IPS-18a (cell line): ENCODE results near the gene PRRX2.

Experiments used
- H3K27ac ChIP-seq: one replicate; pipeline ENCODE4 v1.5.1; 2013; ENCODE audit warnings: low read length
- H3K27me3 ChIP-seq: one replicate; pipeline ENCODE4 v1.6.1; 2013; ENCODE audit warnings: mild to moderate bottlenecking, low read length; ENCODE audit not compliant: control insufficient read depth, insufficient read depth
- H3K36me3 ChIP-seq: one replicate; pipeline ENCODE4 v1.6.1; 2013; ENCODE audit warnings: low read depth, low read length; ENCODE audit not compliant: control insufficient read depth
- H3K4me1 ChIP-seq: one replicate; pipeline ENCODE4 v1.6.1; 2013; ENCODE audit warnings: low read depth, low read length; ENCODE audit not compliant: control insufficient read depth
- H3K4me3 ChIP-seq: one replicate; pipeline ENCODE4 v1.5.1; 2013; ENCODE audit warnings: low read length
- H3K9ac ChIP-seq: one replicate; pipeline ENCODE4 v1.6.1; 2013; ENCODE audit warnings: mild to moderate bottlenecking, low read length, moderate library complexity
- H3K9me3 ChIP-seq: one replicate; pipeline ENCODE4 v1.6.1; 2013; ENCODE audit warnings: low read depth, low read length; ENCODE audit not compliant: control insufficient read depth

PRRX2 gene

DNA sequence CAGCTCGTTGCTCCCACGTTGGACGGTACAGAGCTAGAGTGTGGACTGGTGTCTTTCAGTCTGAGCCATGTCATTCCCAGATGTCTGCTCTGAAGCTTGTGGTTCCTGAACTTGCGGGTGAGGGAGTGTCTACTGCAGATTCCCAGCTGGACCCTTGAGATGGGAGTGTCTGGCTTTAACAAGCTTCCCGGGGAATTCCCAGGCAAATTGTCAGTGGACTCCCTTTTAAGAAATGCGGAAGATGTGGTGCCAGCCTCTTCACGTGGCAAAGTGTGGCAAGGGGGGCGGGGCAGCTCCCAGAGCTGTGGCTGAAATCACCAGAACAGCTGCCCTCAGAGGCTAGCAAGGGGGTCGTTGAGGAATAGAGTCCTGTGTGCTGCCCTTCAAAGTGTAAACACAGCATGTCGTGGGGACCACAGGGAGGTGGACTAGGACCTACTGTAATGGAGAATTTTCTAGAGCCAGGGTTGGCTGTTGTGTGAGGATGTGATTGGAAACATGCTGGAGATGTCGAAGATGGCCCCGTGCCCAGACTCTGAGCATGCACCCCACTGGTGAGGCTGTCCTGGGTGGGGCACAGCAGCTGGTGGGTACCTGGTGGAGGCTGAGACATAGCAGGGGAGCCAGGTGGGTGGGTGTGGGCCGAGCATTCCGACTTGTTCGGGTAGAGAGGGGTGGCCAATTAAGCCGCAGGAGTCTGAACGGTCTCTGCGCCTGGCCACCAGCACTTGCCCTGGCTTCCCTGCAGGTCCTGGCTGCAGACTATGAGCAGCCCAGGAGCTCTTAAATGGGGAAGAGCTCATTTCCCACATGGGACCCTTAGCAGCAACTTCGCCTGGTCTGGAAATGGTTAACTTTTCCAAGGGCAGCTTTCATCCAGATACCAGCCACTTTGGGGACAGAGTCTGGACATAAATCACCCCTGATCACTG, 37.4 kb downstream of the PRRX2 start:
- H3K9me3 ChIP-seq, result no peaks in the 10 kb centered on the region
- H3K27me3 ChIP-seq, result peaks cover under 1% of the 10 kb centered on the region
- H3K27ac ChIP-seq, result no peak overlapping the region
- H3K4me1 ChIP-seq, result no peaks in the 10 kb centered on the region
- no peaks in the 10 kb centered on the region for H3K36me3 ChIP-seq
- no peak overlapping the region for H3K9ac ChIP-seq
- H3K4me3 ChIP-seq, result no peak overlapping the region

DNA sequence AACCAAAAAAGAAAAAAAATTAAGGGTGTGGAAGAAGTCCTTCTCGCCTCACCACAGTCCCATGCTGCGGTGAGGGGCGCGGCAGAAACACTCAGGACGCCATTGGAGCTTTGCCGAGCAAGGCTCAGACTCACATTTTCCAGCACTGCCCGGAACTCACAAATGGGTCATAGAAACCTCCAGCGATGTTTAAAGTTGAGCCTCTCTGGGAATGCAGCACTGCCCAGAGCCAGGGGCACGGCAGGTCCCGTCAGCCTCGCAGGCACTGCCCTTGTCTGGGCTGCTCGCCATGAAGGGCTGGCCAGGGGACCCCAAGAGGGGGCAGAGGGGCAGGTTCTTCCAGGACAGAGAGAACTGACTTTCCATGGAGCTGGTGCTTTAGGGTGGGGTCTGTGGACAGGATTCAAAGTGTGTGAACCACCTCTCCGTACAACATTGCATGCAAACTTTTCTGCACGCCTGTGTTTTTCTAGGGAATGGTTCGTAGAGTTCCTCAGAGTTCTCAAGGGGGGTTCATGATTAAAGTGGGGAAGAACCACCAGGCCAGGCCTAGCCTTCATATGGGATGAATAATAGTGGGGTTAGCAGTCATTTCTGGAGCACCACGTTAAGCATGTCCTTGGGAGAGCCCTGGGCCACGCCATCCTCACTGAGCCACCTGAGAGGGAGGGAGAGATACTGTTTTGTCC, 38.4 kb downstream of the PRRX2 start:
- Histone ChIP-seq H3K9me3 (no peaks in the 10 kb centered on the region), H3K27ac (no peak overlapping the region), H3K9ac (no peak overlapping the region), H3K27me3 (no peaks in the 10 kb centered on the region), H3K4me3 (no peak overlapping the region), H3K4me1 (no peaks in the 10 kb centered on the region), H3K36me3 (no peaks in the 10 kb centered on the region)

DNA sequence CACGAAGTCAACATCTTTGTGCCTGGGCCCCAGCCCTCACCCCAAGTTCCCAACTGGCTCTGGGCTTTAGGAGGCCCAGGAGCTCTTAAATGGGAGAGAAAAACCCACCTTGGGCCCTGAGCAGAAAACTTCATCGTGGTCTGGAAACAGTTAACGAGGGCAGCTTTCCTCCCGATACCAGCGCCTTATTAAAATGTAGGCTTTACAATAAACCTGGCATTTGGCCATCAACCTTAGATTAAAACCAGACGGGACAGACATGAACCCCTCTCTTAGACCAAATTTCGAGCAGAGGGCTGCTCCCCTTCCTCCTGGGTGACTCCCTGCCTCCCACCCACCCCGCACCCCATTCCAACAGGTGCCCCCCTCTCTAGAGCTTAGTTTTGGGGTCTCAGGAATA, 39.4 kb downstream of the PRRX2 start:
- Histone ChIP-seq H3K9ac (no peak overlapping the region), H3K4me3 (no peak overlapping the region), H3K36me3 (no peaks in the 10 kb centered on the region), H3K9me3 (no peaks in the 10 kb centered on the region), H3K27ac (no peak overlapping the region), H3K27me3 (no peaks in the 10 kb centered on the region), H3K4me1 (no peaks in the 10 kb centered on the region)

DNA sequence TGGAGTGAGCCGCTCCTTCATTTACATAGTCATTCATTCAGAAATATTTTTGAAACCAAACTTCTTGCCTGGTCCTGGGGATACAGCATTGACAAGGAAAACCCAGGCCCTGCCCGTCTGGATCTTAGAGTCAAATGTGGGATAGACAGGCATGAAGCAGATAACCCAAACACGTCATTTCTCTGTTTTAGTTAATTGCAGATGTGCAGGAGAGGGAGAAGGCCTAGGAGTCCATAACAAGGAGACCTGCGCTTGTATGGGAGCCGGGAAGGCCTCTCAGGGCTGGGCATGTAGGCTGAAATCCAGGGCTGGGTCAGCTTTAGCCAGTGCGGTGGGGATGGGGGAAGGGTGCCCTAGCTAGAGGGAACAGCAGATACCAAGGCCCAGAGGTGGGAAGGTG, 43.3 kb downstream of the PRRX2 start:
- H3K27ac ChIP-seq, result no peak overlapping the region

DNA sequence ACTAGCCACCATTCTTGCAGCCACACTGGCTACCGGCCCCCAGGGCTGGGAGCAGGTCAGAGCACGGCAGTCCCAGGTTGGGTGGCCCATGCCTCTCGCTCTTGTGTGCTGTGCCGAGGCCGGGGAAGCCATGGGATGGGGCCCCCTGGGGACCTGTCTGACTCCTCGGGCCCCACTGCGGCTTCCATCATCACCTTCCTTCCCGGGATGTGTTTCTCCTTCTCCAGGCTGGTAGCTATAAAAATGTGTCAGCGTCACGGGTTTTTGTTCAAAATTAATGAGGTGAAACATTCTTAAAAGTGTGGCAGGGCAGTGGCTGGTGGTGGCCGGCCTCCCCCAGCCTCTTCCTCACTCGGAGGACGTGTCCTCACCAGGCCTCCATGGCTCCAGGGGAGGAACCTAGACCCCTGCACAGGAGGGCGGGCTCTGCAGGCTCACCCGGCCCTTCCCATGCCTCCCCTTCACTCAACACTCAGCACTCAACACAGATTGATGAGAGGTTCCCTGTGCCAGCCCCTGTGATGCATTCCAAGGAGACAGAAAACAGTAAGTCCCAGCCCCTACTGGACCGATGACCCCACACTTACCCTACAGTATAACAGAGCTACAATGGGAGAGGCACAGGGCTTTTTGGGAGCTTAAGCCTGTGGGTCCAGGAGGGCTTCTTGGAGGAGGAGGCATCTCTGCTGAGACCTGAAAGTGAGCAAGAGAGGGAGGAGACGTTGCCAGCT, 44.2 kb downstream of the PRRX2 start:
- Histone ChIP-seq H3K36me3 (no peaks in the 10 kb centered on the region), H3K4me3 (no peak overlapping the region), H3K27ac (no peak overlapping the region), H3K27me3 (no peaks in the 10 kb centered on the region), H3K9ac (no peak overlapping the region), H3K9me3 (no peaks in the 10 kb centered on the region), H3K4me1 (peaks cover 6% of the 10 kb centered on the region)

More for the DNA sequence above, 43.3 kb downstream of the PRRX2 start:
- Histone ChIP-seq H3K36me3 (no peaks in the 10 kb centered on the region), H3K9ac (no peak overlapping the region), H3K4me3 (no peak overlapping the region), H3K9me3 (no peaks in the 10 kb centered on the region), H3K27me3 (no peaks in the 10 kb centered on the region), H3K4me1 (peaks cover 6% of the 10 kb centered on the region)

DNA sequence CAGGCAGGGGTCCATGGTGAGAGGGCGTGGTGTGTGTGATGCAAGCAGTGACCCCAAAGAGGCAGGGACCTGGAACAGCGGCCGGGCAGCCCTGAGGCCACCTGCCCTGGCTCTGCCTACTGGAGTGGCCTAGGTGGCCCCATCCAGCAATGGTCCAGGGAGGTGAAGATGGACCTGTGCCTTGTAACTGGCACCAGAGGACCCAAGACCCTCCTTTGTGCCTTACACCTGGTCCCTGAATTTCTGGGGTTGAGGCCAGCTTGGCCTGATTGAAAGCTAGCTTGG, 44.7 kb downstream of the PRRX2 start:
- Histone ChIP-seq H3K4me1 (peaks cover 6% of the 10 kb centered on the region), H3K27ac (no peak overlapping the region), H3K36me3 (no peaks in the 10 kb centered on the region), H3K27me3 (no peaks in the 10 kb centered on the region), H3K4me3 (no peak overlapping the region), H3K9ac (no peak overlapping the region), H3K9me3 (no peaks in the 10 kb centered on the region)

DNA sequence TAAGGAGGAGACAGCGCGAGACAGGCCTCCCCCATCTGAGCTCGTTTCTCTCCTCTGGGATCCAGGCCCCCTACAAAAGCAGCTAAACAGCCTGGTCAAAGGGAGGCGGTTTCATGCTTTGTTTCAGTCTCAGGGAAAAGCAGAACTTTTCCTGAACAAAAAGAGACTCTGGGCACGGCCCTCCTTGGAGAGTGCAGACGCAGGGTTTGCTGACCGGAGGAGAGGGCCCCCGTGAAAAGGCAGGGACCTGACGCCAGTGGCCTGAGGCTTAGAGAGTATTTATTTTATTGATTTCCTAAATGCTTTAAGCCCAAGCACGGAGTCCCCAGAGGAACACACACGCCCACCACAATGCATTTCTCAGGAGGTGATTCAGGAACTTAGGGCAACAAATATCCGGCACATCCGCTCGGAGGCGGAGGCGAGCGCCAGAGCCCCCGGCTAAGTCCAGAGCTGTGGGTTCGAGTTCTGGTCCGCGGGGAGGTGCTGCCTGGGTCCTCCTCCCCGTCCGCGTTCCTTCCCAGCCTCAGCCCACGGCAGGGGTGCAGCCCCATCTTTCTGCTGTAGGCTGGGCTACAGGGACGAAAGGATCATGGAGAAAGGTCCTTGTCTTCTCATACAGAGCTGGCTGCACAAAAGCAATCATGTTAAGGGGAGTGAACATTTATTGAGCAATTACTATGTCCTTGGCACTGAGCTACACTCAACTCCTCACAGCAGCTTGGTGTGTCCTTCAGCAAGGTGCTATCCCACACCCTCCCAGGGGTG, 47.4 kb downstream of the PRRX2 start:
- no peaks in the 10 kb centered on the region for H3K27me3 ChIP-seq
- H3K9ac ChIP-seq, result no peak overlapping the region
- H3K4me3 ChIP-seq, result no peak overlapping the region
- peaks cover 6% of the 10 kb centered on the region for H3K4me1 ChIP-seq
- no peaks in the 10 kb centered on the region for H3K36me3 ChIP-seq
- no peaks in the 10 kb centered on the region for H3K9me3 ChIP-seq
- no peak overlapping the region for H3K27ac ChIP-seq

DNA sequence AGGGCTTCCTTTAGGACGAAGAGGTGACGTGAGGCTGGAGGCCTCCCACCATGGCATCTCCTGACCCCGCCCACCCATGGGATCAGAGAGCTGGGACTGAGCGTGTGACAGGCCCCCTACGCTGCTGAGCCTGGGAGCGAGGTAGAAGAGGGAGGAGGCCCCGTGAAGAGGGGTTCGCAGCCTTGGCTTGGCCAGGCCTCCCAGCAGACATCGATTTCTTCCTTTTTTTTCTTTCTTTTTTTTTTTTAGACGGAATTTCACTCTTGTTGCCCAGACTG, 47.9 kb downstream of the PRRX2 start:
- Histone ChIP-seq H3K27me3 (no peaks in the 10 kb centered on the region), H3K27ac (no peak overlapping the region), H3K4me3 (no peak overlapping the region), H3K36me3 (no peaks in the 10 kb centered on the region), H3K9ac (no peak overlapping the region), H3K9me3 (no peaks in the 10 kb centered on the region), H3K4me1 (peaks cover 6% of the 10 kb centered on the region)

DNA sequence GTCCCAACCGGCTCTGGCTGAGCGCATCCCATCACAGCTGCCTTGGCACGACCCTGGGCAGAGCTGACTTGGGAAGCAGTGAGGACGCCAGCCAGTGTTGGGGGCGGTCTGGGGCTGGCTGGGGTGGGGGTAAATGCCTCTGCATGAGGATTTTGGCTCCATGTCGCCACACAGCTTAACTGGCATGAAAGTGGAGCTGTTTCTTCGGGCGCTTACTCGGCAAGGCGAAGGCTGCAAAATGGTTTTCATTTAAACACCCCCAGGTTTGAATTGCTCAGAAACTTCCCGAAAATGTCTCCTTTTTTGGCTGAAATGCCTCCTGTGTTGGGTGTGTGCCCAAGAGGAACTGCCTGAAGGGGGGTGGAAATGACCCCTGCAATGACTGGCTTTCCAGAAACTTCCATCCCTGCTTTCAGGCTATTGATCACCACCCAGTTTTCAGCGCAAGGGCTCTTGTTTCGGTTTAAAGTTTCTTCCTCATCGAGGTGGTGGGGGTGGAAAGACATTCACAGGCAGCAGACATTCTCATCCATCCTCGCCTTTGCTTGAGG, 49.1 kb downstream of the PRRX2 start:
- H3K36me3 ChIP-seq, result no peaks in the 10 kb centered on the region
- peaks cover 6% of the 10 kb centered on the region for H3K4me1 ChIP-seq
- H3K4me3 ChIP-seq, result no peak overlapping the region
- no peaks in the 10 kb centered on the region for H3K27me3 ChIP-seq
- no peaks in the 10 kb centered on the region for H3K9me3 ChIP-seq
- H3K9ac ChIP-seq, result no peak overlapping the region
- no peak overlapping the region for H3K27ac ChIP-seq

DNA sequence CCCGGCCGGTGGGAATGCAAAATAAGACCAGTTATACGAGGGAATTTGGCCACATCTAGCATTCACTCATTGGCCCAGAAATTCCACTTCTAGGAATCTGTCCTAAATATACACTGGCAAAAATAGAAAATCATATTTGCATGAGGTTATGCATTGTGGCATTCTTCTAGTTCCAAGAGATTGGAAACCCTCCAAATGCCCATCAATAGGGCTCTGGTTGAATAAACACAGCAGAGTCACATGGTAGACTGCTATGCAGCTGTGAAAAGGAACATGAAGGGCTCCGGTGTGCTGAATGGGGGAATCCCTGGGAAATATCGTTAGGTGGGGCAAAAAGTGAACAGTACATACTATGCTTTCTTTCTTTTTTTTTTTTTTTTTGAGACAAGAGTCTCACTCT, 50.6 kb downstream of the PRRX2 start:
- Histone ChIP-seq H3K27ac (no peak overlapping the region), H3K9ac (no peak overlapping the region), H3K36me3 (no peaks in the 10 kb centered on the region), H3K4me1 (peaks cover 6% of the 10 kb centered on the region), H3K27me3 (no peaks in the 10 kb centered on the region), H3K9me3 (no peaks in the 10 kb centered on the region), H3K4me3 (no peak overlapping the region)

DNA sequence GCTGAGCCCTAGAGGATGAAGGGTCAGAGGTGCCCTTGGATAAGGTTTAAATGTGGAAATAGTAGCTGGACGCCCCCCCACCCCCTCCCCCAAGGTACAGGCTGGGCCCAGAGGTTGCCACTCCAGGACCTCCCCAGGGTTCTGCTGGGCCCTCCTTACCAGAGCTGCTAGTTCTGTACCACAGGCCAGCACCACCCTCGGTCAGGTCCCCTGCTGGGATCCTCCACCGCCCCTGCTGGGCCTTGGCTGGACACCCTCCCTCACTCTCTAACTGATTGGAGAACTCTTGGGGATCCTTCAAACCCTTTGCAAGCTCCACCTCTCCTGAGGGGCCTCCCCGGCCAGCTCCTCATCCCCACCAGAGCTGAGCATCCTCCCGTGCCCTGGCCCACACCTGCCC, 52.5 kb downstream of the PRRX2 start:
- Histone ChIP-seq H3K4me1 (no peaks in the 10 kb centered on the region), H3K27me3 (no peaks in the 10 kb centered on the region), H3K36me3 (no peaks in the 10 kb centered on the region), H3K9me3 (no peaks in the 10 kb centered on the region), H3K27ac (no peak overlapping the region), H3K9ac (no peak overlapping the region), H3K4me3 (no peak overlapping the region)
